Mucosa of gallbladder (tissue), 1 donor: Measurements from ENCODE around the gene TOX2. TPM values are rescaled to one million over a fixed set of nuclear protein-coding genes. Genes with fewer than 3 reads are reported as not detected.

Experiments
- DNase-seq: peaks from one replicate; pipeline ENCODE4 v3.0.0-alpha.2; 2020; ENCODE audit warnings: low spot score
- total RNA-seq: library from RNA; stranded (reverse); gene quantifications from one replicate; pipeline ENCODE4 v1.2.1, GENCODE V29; 2021
- donor health status: DM: no; HTN: no; CAD: no.

The TOX2 gene
- total RNA-seq, 1 donor from 2014 or later: 4.5 TPM

DNA sequence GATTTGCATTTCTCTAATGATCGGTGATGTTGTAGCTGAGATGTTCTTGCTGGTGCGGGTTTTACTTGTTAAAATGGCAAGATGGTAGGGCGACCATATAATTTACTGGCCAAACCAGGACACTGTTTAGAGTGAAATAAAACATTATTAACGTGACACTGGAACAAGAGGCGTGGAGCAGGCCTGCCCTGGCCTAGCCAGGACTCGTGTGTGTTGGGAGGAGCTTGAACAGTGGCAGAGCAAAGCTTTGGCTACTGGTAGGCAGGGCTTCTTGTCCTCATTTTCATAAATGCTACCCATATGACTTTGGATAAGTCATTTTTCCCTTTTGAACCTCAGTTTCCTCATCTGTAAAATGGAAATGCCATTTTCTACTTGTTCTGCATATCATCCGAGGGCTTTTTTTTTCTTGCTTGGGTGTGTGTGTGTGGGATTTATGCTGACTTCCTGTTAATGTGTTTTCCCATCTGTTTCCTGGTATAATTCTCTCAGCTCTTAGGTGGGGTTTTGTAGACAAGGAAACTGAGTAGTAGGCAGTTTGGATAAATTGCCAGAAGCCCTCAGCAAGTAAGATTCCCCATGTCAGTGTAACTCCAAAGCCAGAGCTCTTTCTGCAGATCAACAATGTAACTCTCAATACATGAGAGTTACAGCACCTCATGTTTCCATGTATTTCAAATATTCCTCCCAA is 81.7 kb downstream of the TOX2 start:
- DNase-seq: no peak

- no peak for DNase-seq
These were observed 85.2 kb downstream of the TOX2 start for GRCh38 chr20:43999848-44000247.

DNA sequence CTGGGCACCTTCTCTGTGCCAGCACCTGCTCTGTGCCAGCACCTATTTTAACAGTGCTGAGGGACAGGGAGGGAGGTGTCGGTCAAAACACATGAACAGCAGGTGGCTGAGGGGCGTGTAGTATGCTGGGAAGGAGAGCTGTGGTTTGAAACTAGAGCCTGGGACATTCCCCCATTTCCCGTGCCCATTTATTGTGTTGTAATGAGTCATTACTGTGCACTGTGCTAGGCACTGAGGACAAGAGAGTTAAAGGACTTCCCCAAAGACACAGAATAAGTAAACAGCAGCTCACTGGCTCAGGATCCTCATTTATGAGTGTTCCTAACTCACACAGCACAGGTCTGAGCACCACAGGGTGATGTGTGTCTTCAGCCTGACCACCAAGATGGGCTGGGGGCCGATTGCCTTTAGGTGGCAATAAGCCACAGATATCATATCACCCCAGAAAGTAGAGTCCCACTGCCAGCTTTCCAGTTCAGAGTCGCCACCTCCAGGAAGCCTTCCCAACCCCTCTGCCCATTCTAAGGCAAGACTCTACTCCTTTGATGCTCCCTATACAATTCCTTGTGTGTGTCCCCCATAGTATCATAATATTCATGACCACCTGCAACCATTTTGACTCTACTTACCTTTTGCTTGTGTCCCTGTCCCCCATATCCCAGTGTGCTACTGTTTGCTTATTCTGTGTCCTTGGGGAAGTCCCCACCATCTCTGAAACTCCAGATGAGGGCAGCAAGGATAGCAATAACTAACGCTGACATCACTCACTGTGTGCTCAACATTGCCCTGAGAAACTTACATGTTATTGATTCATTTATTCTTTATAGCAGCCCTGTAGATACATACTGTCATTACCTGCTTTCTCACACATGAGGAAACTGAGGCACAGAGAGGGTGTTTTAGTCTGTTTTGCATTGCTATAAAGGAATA is 87.3 kb downstream of the TOX2 start:
- DNase-seq: no peak

DNA sequence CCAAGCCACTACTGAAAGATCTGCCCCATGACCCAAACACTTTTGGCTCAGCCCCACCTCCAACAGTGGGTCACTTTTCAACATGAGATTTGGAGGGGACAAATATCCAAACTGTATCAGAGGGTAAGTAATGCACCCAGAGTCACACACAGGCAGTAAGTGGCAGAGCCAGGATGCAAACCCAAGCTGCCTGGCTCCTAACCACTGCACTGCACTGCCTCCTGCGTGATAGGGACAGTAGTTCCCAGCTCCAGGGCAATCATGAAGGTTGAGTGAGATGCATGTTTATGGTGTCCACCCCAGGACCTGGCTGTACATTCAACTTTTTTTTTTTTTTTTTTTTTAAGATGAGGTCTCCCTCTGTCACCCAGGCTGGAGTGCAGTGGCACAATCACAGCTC is 88.2 kb downstream of the TOX2 start:
- DNase-seq: no peak

- no peak for DNase-seq
These were observed 89.0 kb downstream of the TOX2 start for GRCh38 chr20:44003609-44004008.

- no peak for DNase-seq
These were observed 89.8 kb downstream of the TOX2 start for GRCh38 chr20:44004306-44004915.

- DNase-seq: no peak
These were observed 91.0 kb downstream of the TOX2 start for GRCh38 chr20:44005661-44006060.

DNA sequence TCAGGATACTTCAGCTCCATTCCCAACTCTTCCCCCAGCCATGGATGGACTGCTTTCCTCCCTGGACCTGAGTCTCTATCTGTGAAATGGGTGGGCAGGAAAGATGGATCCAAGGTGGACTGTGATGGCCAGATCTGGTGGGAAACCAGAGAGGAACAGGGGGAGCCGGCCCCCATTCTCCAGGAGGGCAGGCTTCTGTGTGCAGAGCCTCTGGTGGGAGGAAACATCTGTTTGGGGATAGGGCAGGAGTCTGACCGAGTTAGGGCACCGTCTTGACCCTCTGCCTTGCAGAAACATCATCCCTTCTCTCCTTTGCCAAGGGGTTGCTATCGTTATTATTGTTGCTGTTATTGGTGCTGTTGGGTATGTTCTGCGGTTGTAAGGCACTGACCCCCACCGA is 91.5 kb downstream of the TOX2 start:
- no peak for DNase-seq

GRCh38 chr20:44006578-44006977 is 91.9 kb downstream of the TOX2 start:
- DNase-seq: no peak

GRCh38 chr20:44008806-44009678 is 94.4 kb downstream of the TOX2 start:
- DNase-seq: no peak

- no peak for DNase-seq
These were observed 95.0 kb downstream of the TOX2 start for GRCh38 chr20:44009679-44009992.

DNA sequence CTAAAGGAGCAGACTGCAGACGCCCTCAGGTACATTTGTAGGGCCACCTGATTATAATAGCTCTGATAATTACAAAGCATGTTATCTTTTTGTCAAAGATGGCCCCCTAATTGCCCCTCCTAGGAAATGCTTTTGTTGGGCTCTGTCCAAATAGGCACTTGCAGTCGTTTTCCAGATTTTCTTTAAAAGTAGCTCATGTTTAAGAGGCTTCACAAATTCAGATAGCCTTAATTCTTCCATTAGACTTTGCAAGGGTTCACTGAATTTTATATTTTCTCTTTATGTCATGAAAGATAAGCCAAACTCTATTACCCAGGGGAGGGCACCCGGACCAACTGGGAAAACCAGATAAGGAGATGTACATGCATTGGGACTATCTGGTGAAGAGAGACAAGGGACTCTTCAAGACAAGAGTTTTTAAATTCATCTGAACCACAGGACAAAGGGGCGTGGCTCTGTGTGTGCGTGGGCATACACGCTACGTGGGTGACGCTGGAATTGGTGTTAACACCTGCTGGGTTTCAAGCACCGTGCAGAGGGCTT is 95.6 kb downstream of the TOX2 start:
- no peak for DNase-seq

DNA sequence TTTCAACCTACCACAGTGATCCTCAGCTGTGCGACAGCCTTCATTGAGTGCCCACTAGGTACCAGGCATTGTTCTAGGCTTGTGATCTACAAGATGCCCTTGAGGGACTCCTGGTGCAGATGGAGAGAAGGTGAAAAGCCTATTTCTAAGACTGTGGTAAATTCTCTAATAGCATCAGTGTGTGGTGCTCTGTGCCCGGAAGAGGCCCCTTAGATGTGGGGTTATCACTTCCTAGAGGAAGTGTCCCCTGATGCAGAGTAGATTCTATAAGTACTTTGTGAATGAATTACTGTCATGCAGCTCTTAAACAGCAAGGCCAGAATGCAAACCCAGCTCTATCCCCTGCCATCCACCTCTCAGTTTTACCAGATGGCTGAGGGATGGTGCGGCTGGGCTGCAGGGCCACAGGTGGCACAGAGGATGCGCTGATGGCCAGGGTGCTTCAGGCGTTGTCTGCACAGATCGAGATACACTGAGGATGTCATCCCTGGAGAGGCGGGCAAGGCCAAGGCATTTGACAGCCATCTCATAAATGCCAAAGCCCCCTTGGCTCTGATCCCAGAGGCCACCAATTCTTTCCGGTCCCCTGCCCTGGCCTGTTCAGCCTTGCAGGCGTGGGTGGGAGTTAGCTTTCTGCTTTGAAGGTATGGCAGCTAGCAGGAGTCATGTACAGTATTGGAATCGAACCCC is 96.7 kb downstream of the TOX2 start:
- DNase-seq: no peak

DNA sequence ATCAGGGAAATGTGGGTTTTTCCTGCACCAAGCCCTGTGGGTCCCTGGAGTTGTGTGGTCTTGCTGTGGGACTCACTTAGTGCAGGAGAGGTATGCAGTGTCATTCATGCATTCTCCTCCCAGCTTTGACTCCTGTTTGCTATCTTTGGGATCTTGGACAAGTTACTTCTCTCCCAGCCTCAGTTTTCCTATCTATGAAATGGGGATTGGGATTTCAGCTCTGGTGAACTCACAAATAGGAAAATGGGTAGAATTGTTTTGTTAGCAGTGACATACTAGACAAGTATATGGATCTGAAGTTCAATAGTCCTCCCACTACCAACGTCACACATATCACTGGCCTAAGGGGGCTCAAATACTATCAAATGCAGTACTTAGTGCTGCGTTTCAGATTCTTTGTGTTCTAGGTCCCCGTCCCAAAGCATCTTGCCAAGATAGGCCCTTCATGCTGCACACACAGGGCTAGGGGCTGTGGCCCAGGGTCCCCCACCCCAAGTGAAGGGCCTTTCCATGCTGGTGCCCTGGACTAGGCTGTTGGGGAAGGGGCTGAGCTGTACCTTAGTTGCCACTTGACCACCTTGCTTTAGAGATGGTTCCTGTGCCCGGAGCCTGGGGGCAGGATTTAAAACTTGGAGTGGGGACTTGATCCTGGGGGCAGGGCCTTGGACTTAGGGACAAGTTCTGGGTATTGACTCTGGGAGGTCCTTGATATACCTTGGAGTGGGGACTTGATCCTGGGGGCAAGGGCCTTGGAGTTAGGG is 98.0 kb downstream of the TOX2 start:
- DNase-seq: no peak

DNA sequence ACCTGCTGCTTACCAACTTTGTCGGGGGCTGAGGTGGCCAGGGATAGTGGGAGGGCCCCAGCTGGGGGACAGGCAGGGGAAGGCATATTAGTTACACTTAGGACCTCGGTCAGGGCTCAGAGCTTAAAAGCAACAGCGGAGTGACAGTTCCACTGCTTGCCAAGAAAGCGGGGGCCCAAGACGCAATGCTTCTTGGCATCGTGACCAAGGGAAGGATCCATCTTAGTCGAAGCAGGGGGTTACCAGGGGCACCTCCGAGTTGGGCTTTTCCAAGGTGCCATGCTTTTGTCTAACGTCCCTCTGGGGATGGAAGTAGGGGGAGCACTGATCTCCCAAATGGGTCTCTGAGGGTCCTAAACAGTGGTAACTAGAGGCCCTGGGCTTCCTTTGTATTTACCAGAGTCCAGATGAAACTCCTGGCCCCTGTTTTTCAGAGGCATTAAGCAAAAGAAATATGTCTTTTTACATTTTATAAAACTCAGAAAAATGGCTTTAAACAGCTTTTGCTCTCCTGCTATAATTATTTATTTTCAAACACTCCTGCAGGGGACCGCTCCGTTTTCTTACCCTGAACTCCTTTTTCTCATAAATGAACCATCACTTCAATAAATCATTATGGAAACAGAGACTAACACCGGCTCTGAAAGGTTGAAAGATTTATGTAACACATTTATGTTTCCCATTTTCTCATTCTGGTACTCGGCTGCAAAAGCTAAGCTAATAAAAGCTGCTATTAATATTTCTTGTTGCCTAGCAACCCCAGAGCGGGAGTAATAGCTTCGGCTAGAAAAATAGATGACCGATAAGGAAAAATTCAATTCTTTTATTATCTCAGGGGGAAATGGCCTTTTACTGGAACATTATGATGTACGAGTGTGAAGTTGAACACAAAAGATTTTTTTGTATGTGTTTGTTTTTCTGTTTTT is 100.4 kb downstream of the TOX2 start:
- no peak for DNase-seq

- no peak for DNase-seq
These were observed 101.1 kb downstream of the TOX2 start for GRCh38 chr20:44015733-44016103.

GRCh38 chr20:44016525-44016924 is 101.9 kb downstream of the TOX2 start:
- no peak for DNase-seq

DNA sequence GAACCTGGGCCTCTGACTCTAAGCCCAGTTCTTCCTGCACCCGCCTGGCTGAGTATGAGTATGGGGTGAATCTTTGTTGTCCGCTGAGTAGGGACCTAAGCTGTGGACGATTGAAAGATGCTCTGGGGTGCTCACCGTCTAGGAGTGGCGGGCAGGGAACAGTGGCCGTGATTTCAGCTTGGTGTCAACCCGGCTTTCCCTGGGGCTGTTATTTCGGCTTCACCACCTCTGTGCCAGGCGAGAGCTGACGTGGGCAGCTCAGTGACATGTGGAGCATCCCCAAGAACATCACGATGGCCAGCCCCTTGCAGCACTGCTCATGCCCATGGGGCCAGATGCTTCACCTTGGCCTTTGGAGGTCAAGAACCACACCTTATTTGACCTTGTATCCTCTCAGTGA is 102.6 kb downstream of the TOX2 start:
- DNase-seq: no peak

- no peak for DNase-seq
These were observed 103.2 kb downstream of the TOX2 start for GRCh38 chr20:44017905-44018258.
